ENCODE measurements around the gene ADGB. TPM values are rescaled to one million over a fixed set of nuclear protein-coding genes. Genes with fewer than 3 reads are reported as not detected.
A peak's percentile ranks its signal among the peaks of the same experiment; 100 is the strongest.

The ADGB gene
- total and polyA plus RNA-seq, 9 of the 15 experiments (the other 6 are each of a cell fraction or from before 2014, with no cell fraction given) = not detected

- CTCF ChIA-PET (ENCODE audit: low intra/inter-chr PET ratio) = no interaction called here
- H3K27ac ChIP-seq (ENCODE audit: extremely low read depth, low read depth, low read length) = no peak overlapping the region
- no peak for TF ChIP-seq ELF1 (tag; IDR thresholded peaks at IDR 0.05)
- no peak for TF ChIP-seq ZNF507 (tag; conservative IDR thresholded peaks at IDR 0.05)
- peak; percentile 23; the same call in 1 of the 2 replicates for TF ChIP-seq MYNN (IDR thresholded peaks at IDR 0.05)
- TF ChIP-seq MYNN (CRISPR knock-in tag; IDR thresholded peaks at IDR 0.05) = no peak
- H3K36me3 ChIP-seq (ENCODE audit: control insufficient read depth, insufficient read depth, low read length) = no peaks in the 10 kb centered on the region
- POLR2A ChIA-PET = interaction anchor here (1.0 to 1.4 kb wide), 2 partner anchors 10 kb away, joined by 3 read pairs; no protein-coding TSS in a partner anchor
- peaks cover 0 to 3% of the 10 kb centered on the region in 2 experiments; a peak in 1 of 5 replicates for H3K4me1 ChIP-seq (replicated peaks in 1 of 2; ENCODE audit: control insufficient read depth in 2 of 2, insufficient read depth in 2 of 2, low read length in 2 of 2)
- no peak overlapping the region for H3K9ac ChIP-seq (ENCODE audit: insufficient read depth in 1 of 2, low read depth in 2 of 2, low read length in 2 of 2)
- H4K20me1 ChIP-seq (replicated peaks; ENCODE audit: control insufficient read depth, insufficient read depth, low read length) = no peaks in the 10 kb centered on the region
- FAIRE-seq = no peak
- no peak overlapping the region for H2AFZ ChIP-seq (ENCODE audit: low read depth, low read length)
- H3K4me2 ChIP-seq (ENCODE audit: insufficient read depth, low read length) = no peak overlapping the region
- BruUV-seq (replicated peaks) = no TSS peak
- no peak for DNase-seq (ENCODE audit: extremely low read depth in 1 of 4, low spot score in 3 of 4)
- intact Hi-C loops (cut with micrococcal nuclease) = no loop called here
- no peak overlapping the region for H3K4me3 ChIP-seq
- ATAC-seq = no peak
- in situ Hi-C loops (cut with MboI) = no loop called here
- 57% methylated on average over 1 of the region's 1 CpG for WGBS (ENCODE audit: insufficient coverage, low coverage, missing lambda C conversion rate)
- H3K9me1 ChIP-seq (ENCODE audit: control insufficient read depth, insufficient read depth, low read length) = no peaks in the 10 kb centered on the region
- H3K27me3 ChIP-seq (ENCODE audit: control insufficient read depth in 2 of 2, insufficient read depth in 2 of 2, low read length in 2 of 2) = no peaks in the 10 kb centered on the region
- no peaks in the 10 kb centered on the region for H3K9me3 ChIP-seq (replicated peaks; ENCODE audit: control insufficient read depth, insufficient read depth, low read depth, low read length)
- no peaks in the 10 kb centered on the region for H3K79me2 ChIP-seq (ENCODE audit: control insufficient read depth, insufficient read depth, low read length)
Observed at GRCh38 chr6:146829792-146830565, 231.2 kb downstream of the ADGB start.

- H3K9me1 ChIP-seq (ENCODE audit: control insufficient read depth, insufficient read depth, low read length) = no peaks in the 10 kb centered on the region
- ATAC-seq (no peak), DNase-seq (ENCODE audit: extremely low read depth in 1 of 4, low spot score in 3 of 4) (no peak), FAIRE-seq (no peak)
- intact Hi-C loops (cut with micrococcal nuclease) (no loop called here), in situ Hi-C loops (cut with MboI) (no loop called here)
- ChIA-PET POLR2A (no interaction called here), CTCF (ENCODE audit: low intra/inter-chr PET ratio) (no interaction called here)
- H3K36me3 ChIP-seq (ENCODE audit: control insufficient read depth, insufficient read depth, low read length) = no peaks in the 10 kb centered on the region
- 12% methylated on average over 3 of the region's 3 CpGs for WGBS (ENCODE audit: insufficient coverage, low coverage, missing lambda C conversion rate)
- no peaks in the 10 kb centered on the region for H4K20me1 ChIP-seq (replicated peaks; ENCODE audit: control insufficient read depth, insufficient read depth, low read length)
- H3K27ac ChIP-seq (ENCODE audit: extremely low read depth, low read depth, low read length) = no peak overlapping the region
- no peak overlapping the region for H3K4me3 ChIP-seq
- no peaks in the 10 kb centered on the region for H3K9me3 ChIP-seq (replicated peaks; ENCODE audit: control insufficient read depth, insufficient read depth, low read depth, low read length)
- 0 out of 5 replicates have a peak, but pooled peaks cover 0 to 3% of the 10 kb centered on the region in 2 experiments for H3K4me1 ChIP-seq (replicated peaks in 1 of 2; ENCODE audit: control insufficient read depth in 2 of 2, insufficient read depth in 2 of 2, low read length in 2 of 2)
- no peaks in the 10 kb centered on the region for H3K27me3 ChIP-seq (ENCODE audit: control insufficient read depth in 2 of 2, insufficient read depth in 2 of 2, low read length in 2 of 2)
- TF ChIP-seq POU5F1 (IDR thresholded peaks at IDR 0.05; ENCODE audit: borderline replicate concordance, low read depth, low read length, partially characterized antibody) = no peak
- no peak for TF ChIP-seq RBM17 (IDR thresholded peaks at IDR 0.05; ENCODE audit: borderline replicate concordance, low read depth, low read length)
- TF ChIP-seq MEIS2 (IDR thresholded peaks at IDR 0.05; ENCODE audit: partially characterized antibody) = peak; percentile 3
- no peak for TF ChIP-seq HOMEZ (CRISPR knock-in tag; IDR thresholded peaks at IDR 0.05)
- TF ChIP-seq PKNOX1 (IDR thresholded peaks at IDR 0.05) = peak; percentile 63; the same call in 1 of the 2 replicates
- TF ChIP-seq PTTG1 (tag; IDR thresholded peaks at IDR 0.05; ENCODE audit: low read depth) = no peak
- no peak for TF ChIP-seq ZNF239 (CRISPR knock-in tag; IDR thresholded peaks at IDR 0.05)
- no peak for TF ChIP-seq SOX6 (IDR thresholded peaks at IDR 0.05)
- TF ChIP-seq FOXA1 (IDR thresholded peaks at IDR 0.05; ENCODE audit: borderline replicate concordance) = no peak
- no peak for TF ChIP-seq NR2C2 (CRISPR knock-in tag; IDR thresholded peaks at IDR 0.05)
- TF ChIP-seq NR2C2 (tag; IDR thresholded peaks at IDR 0.05) = no peak
- H3K79me2 ChIP-seq (ENCODE audit: control insufficient read depth, insufficient read depth, low read length) = no peaks in the 10 kb centered on the region
- H3K4me2 ChIP-seq (ENCODE audit: insufficient read depth, low read length) = no peak overlapping the region
- BruUV-seq (replicated peaks) = no TSS peak
- no peak overlapping the region for H3K9ac ChIP-seq (ENCODE audit: insufficient read depth in 1 of 2, low read depth in 2 of 2, low read length in 2 of 2)
- no peak overlapping the region for H2AFZ ChIP-seq (ENCODE audit: low read depth, low read length)
Observed at GRCh38 chr6:146833157-146833556, 234.4 kb downstream of the ADGB start.
